ENCODE data around the gene PIP5KL1. TPM values are rescaled to one million over a fixed set of nuclear protein-coding genes. Genes with fewer than 3 reads are reported as not detected.

Gene PIP5KL1
- total and polyA plus RNA-seq, 2 experiments from 2014 or later: 1.4 to 1.6 TPM

DNA sequence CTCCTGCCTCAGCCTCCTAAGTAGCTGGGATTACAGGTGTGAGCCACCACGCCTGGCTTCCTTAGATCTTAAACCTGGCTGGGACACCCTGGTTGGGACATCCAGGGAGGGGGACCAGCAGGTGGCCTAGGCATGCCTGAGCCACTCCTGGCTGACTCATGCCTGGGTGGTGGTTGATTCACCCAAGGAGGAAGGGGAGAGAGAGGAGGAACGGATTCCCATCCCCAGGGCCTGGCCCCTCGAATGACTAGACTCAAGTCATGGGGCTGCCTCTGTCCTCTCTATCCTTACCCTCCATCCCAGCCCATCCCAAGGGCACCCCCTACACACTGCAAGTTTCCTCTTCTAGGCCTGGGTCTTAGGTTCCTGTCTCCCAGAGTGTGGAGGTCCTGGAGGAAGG, 37.5 kb upstream of the PIP5KL1 start:
- H4K20me1 ChIP-seq (ENCODE audit: insufficient read depth, poor library complexity, severe bottlenecking): peaks cover 51% of the 10 kb centered on the region
- DNase-seq (ENCODE audit: low spot score): peak; percentile 72
- H3K4me3 ChIP-seq: no peak overlapping the region
- H3K9me3 ChIP-seq (ENCODE audit: low read depth): no peaks in the 10 kb centered on the region
- H3K9me2 ChIP-seq (replicated peaks; ENCODE audit: insufficient read depth): no peaks in the 10 kb centered on the region
- peaks cover 96% of the 10 kb centered on the region for H3K4me1 ChIP-seq (ENCODE audit: insufficient read depth)
- no peaks in the 10 kb centered on the region for H3K36me3 ChIP-seq (replicated peaks; ENCODE audit: insufficient read depth, low read depth)
- TF ChIP-seq CTCF (IDR thresholded peaks at IDR 0.05; ENCODE audit: poor library complexity) (no peak), EZH2 (IDR thresholded peaks at IDR 0.05; ENCODE audit: borderline replicate concordance) (no peak), EZH2phosphoT487 (IDR thresholded peaks at IDR 0.05; ENCODE audit: low read depth, severe bottlenecking, unreplicated experiment) (no peak)
- no peaks in the 10 kb centered on the region for H3K27me3 ChIP-seq
- H3K4me2 ChIP-seq: peak overlapping the region; percentile 32
- H2AFZ ChIP-seq: no peak overlapping the region
- peak overlapping the region; percentile 97 for H3K27ac ChIP-seq
- 86% methylated on average over 3 of the region's 3 CpGs for WGBS (ENCODE audit: low lambda C conversion rate, missing lambda C conversion rate)
- H3K79me2 ChIP-seq: peaks cover 91% of the 10 kb centered on the region

- 75% methylated on average over 9 of the region's 9 CpGs for WGBS (ENCODE audit: low lambda C conversion rate, missing lambda C conversion rate)
- Histone ChIP-seq H3K4me1 (ENCODE audit: insufficient read depth) (peaks cover 96% of the 10 kb centered on the region), H3K79me2 (peaks cover 91% of the 10 kb centered on the region), H3K27me3 (no peaks in the 10 kb centered on the region), H4K20me1 (ENCODE audit: insufficient read depth, poor library complexity, severe bottlenecking) (peaks cover 43% of the 10 kb centered on the region), H3K36me3 (replicated peaks; ENCODE audit: insufficient read depth, low read depth) (no peaks in the 10 kb centered on the region), H3K27ac (peak overlapping the region; percentile 97), H3K4me2 (no peak overlapping the region), H2AFZ (no peak overlapping the region), H3K9me2 (replicated peaks; ENCODE audit: insufficient read depth) (no peaks in the 10 kb centered on the region), H3K9me3 (ENCODE audit: low read depth) (no peaks in the 10 kb centered on the region), H3K4me3 (no peak overlapping the region)
- TF ChIP-seq EZH2 (IDR thresholded peaks at IDR 0.05; ENCODE audit: borderline replicate concordance): no peak
- no peak for TF ChIP-seq EZH2phosphoT487 (IDR thresholded peaks at IDR 0.05; ENCODE audit: low read depth, severe bottlenecking, unreplicated experiment)
- no peak for TF ChIP-seq CTCF (IDR thresholded peaks at IDR 0.05; ENCODE audit: poor library complexity)
- no peak for DNase-seq (ENCODE audit: low spot score)
Measured at GRCh38 chr9:127967151-127967809, 36.7 kb upstream of the PIP5KL1 start.

DNA sequence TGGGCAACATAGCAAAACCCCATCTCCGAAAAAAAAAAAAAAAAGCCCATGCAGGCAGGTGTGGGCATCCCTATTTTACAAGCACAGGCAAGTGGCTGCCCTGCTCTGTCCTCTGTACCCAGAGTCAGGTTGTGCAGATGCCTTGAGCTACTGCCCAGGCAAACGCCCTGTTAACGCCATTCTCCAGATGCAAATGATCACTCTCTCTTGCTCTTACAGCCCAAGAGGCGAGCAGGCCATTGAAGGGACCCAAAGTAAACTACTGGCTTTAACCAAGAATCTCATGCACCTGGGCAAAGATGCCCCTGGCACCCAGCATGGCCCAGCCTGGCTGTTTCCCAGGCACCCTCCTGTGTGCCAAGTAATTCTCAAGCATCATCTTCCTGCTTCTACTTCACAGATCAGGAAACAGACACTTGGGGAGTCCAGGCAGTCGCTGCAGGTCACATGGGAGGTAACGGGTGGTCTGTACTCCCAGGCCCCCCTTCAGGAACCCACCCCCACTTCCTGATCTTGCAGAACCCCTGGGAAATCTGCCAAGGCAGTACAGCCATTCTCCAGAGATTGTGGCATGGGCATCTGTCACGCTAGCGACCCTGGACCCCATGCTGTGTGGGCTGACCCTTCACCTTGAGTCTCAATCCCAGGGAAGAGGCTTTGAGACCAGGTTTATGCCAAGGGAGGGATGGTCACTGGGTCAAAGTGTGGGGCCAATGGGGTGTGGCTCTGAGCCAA, 36.0 kb upstream of the PIP5KL1 start:
- H4K20me1 ChIP-seq (ENCODE audit: insufficient read depth, poor library complexity, severe bottlenecking): peaks cover 36% of the 10 kb centered on the region
- no peaks in the 10 kb centered on the region for H3K9me3 ChIP-seq (ENCODE audit: low read depth)
- no peak for DNase-seq (ENCODE audit: low spot score)
- no peak for TF ChIP-seq EZH2phosphoT487 (IDR thresholded peaks at IDR 0.05; ENCODE audit: low read depth, severe bottlenecking, unreplicated experiment)
- TF ChIP-seq EZH2 (IDR thresholded peaks at IDR 0.05; ENCODE audit: borderline replicate concordance): no peak
- TF ChIP-seq CTCF (IDR thresholded peaks at IDR 0.05; ENCODE audit: poor library complexity): no peak
- H3K4me3 ChIP-seq: no peak overlapping the region
- no peak overlapping the region for H2AFZ ChIP-seq
- WGBS (ENCODE audit: low lambda C conversion rate, missing lambda C conversion rate): 77% methylated on average over 7 of the region's 8 CpGs
- H3K27me3 ChIP-seq: no peaks in the 10 kb centered on the region
- peak overlapping the region; percentile 97 for H3K27ac ChIP-seq
- H3K36me3 ChIP-seq (replicated peaks; ENCODE audit: insufficient read depth, low read depth): no peaks in the 10 kb centered on the region
- H3K4me1 ChIP-seq (ENCODE audit: insufficient read depth): peaks cover 90% of the 10 kb centered on the region
- no peaks in the 10 kb centered on the region for H3K9me2 ChIP-seq (replicated peaks; ENCODE audit: insufficient read depth)
- peak overlapping the region; percentile 62 for H3K4me2 ChIP-seq
- peaks cover 91% of the 10 kb centered on the region for H3K79me2 ChIP-seq
